Neural progenitor cell (in vitro differentiated cells): Measurements from ENCODE around the gene WDR1.

Source experiments
- CTCF ChIP-seq: fragments of 200-600 bp; sonication (generic); IDR thresholded peaks from 2 replicates; pipeline ENCODE4 v1.5.1; 2017; ENCODE audit warnings: antibody characterized with exemption, mild to moderate bottlenecking
- EZH2 ChIP-seq: fragments of 200-600 bp; sonication (generic); IDR thresholded peaks from 2 replicates; pipeline ENCODE4 v1.6.1; 2017; ENCODE audit warnings: antibody characterized with exemption, mild to moderate bottlenecking, moderate library complexity
- EZH2phosphoT487 ChIP-seq: fragments of 200-600 bp; sonication (generic); IDR thresholded peaks from 2 replicates; pipeline ENCODE4 v1.6.1; 2017; ENCODE audit warnings: antibody characterized with exemption

GRCh38 chr4:10074076-10074766 lies 42.4 kb downstream of the WDR1 start:
- TF ChIP-seq CTCF (no peak), EZH2 (no peak), EZH2phosphoT487 (no peak)
